Activated CD4-positive, CD25-positive, alpha-beta regulatory T cell treated with anti-CD3 and anti-CD28 coated beads, Interleukin-2, amount 50 U/mL, for 24 hours (primary cell): Measurements from ENCODE around the gene NAT9.

Experiments
- ATAC-seq, 2 donors: fragments of 150-1000 bp; cut with Tn5 transposase; one replicate each; pipeline ENCODE4 v1.10.0; 2021; ENCODE audit warnings: mild to moderate bottlenecking in 1 of 2, moderate library complexity in 1 of 2

Gene NAT9

DNA sequence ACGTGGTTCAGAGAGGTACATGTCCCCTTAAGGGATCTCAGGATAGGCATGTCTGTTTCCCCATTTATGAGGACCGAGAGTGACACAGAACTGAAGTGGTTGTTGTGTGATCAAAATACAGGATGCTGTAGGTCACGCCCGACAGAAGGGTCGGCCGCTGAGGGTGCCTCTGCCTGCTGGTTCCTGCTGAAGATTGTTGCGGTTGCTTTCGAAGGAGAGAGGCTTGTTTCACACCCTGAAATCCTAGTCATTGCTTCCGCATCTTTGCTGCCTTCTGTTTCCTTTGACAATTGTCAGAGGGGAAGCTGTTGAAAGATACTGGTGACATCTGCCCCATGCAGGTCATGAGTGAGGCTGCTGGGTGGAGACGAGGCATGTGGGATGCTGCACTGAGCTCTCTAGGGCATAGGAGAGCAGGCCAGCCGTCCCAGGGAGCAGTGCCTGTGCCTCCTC is 3.8 kb upstream of the NAT9 start:
- ATAC-seq: peak; percentile 47 to 55

DNA sequence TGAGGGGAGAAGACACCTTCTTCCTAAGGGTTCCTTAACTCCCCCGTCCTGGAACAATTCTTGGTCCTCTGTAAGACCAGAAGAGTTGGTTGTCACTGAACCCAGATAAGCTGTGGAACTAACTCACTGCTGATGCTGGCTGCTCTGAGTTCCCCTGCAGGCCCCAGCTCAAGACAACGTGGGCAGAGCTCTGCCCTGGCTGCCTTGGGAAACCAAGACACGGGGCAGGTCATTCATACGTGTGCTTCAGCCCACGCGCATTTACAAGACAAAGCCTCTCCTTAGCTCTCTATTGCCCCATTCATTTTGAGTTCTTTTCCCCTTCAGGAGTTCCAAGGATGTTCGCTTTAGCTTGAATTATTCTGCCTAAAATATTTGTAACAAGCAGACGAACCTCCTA is 3.4 kb upstream of the NAT9 start:
- no peak for ATAC-seq

DNA sequence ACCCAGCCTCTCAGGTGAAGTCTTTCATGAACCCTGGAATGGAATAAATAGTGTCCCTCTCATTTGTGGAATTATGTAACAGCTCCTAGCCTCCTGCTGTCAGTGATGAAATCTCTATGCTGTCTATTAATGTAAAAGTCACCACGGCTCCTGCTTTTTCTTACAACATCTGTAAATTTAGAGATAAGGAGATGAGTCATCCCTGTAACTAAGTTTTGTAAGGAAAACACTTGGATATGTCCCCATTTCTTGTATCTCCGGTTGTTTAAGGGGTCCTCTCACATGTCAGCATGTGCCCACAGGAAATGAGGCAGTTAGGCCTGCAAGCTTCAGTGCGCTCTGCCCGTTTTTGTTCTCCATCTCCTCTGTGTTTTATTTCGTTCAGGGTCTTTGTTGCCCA is 2.8 kb upstream of the NAT9 start:
- ATAC-seq: no peak

DNA sequence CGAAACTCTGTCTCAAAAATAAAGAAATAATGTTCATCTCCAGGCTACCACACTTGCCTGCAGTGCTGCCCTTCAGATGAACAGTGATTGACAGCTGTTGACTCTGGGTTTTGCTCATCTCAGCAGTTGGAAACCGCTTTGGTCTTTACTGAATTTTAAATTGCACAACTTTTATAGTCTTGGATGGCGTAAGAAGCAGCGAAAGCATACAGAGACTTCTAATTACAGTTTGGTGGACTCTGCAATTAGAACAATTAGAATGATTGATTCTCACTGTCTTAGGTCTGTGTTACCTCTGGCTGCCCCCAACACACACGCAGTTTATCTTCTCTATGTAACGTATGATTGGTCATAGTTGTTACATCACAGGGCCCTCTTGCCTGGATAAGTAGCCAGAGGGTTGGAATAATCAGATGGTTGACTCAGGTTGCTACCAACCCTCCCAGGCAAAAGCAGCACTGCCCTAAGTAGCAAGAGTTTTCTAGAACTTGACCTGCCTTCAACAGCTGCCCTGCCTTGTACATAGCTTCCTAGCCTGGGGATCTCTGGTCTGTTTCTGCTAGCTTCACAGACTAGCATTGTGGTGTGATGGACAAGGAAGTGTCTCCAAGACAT is 1.9 kb upstream of the NAT9 start:
- no peak for ATAC-seq

DNA sequence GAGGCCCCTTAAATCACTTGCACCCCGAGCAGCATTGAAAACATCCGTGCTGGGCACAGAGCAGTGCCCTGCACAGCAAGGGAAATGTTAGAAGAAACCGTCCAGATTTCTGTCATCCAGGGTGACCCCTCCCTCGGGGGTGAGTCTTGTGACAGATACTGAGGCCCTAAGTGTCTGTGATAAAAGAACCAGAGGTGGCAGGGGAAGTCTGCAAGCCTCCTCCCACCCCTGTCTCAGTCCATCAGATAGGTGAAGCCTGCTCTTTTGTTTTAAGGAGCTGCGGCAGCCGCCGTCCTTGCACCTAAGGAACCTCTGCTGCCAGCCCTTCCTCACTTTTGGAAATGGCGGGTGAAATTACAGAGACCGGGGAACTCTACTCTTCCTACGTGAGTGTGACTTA is 845 bp upstream of the NAT9 start:
- no peak for ATAC-seq

DNA sequence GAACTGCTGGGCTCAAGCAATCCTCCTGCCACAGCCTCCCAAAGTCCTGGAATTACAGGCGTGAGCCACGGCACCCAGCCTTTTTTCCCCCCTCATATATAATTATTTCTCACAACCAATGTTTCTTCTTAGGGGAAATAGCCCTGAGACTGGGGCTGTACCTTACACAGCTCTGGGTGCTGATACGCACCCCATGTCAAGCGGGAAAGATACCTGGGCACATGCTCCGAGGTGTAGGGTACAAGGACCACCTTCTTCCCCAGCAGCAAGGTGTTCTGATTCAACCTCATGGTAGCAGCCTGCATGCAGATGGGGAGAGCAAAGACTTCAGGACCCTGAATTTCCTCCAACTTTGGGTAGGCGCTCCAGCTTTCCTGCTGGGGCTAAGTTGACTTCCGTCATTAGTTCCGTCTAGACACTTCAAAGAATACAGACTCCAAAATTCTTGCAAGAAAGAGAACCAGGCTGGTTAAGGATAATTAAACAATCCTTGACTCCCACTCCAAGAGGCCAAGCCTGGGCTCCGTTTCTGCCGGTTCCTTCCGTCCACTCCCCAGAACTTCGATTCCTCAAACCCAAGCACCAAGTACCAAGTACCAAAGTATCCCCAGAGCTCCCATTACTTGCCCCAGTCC is 619 bp downstream of the NAT9 start:
- ATAC-seq: no peak

DNA sequence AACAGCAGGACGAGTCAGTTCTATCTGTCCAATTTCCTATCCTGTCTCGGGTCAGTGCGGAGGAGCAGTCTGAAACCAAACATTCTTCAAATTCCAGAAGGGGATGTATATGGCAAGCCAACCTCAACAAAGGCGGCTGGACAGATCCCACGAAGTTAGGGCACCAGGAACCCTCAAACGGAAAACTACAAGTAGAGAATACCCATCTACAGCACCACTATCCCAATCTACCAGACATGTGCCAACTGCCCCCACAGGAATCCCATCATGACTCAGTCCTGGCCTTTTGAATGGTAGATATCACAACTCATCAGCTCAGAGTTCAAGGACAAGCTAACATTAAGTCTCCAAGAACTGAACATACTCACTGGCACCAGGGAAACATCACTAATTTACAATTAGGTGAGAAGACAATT is 2.3 kb downstream of the NAT9 start:
- no peak for ATAC-seq

DNA sequence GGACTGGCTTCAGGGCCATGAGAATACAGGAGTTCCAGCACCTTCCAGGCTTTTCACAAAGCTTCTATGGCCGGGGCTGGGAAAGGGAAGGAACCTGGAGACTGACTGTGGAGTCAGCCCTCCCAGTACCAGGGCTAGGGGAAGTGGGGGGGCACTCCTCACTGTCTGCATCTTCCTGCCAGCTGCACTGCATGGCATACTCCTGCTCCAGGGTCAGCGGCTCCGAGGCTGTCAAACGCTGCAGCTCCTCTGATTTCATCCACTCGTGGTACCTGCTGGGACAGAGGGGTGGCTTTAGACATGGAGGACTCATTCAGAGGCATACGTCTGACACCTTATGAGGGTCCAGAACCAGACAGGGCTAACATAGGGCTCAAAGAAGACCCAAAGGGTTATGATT is 2.7 kb downstream of the NAT9 start:
- ATAC-seq: no peak

DNA sequence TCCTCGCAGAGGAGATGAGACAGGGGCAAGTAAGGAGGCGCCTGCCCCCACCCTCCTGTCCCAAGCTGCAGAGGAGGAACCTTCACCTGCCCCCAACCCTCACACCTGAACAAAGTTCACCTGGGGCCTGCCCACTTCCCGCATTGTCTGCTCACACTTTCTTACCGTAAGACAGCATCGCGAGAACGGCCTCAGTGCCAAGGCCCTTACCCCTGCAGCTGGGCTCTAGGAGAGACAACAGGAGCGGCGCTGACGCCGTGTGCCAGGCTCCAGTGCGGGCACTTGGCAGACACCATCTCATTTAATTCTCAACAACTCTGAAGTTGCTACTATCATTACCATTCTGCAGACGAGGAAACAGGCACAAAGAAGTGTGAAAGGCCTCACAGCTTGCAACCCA is 4.1 kb downstream of the NAT9 start:
- ATAC-seq: no peak

DNA sequence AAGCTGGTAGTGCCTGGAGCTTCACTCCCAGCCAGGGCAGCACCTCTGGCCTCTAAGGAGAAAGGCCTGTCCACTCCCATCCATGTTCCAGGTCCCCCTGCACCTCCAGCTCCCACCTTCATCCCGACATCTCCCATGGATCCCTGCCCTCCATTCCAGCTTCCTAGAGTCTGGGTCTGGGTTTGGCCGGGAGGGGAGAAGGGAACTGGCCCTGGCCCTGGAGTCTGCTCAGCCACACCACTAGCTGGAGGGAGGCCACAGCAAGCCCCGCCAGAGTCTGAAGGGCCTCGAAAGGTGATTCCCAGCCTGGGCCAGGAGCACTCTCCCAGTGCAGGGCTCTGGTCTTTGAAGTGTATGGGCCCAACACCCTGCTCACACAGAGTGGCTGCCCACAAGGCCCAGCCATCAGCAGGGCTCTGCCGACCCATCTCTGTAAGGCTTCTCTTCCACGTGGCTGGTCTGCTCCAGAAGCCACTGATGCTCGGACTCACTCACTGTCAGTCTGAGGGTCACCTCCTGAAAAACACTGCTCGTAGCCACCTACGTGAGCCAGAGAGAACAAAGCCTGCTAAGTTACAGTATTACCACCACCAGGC is 4.7 kb downstream of the NAT9 start:
- ATAC-seq: no peak

DNA sequence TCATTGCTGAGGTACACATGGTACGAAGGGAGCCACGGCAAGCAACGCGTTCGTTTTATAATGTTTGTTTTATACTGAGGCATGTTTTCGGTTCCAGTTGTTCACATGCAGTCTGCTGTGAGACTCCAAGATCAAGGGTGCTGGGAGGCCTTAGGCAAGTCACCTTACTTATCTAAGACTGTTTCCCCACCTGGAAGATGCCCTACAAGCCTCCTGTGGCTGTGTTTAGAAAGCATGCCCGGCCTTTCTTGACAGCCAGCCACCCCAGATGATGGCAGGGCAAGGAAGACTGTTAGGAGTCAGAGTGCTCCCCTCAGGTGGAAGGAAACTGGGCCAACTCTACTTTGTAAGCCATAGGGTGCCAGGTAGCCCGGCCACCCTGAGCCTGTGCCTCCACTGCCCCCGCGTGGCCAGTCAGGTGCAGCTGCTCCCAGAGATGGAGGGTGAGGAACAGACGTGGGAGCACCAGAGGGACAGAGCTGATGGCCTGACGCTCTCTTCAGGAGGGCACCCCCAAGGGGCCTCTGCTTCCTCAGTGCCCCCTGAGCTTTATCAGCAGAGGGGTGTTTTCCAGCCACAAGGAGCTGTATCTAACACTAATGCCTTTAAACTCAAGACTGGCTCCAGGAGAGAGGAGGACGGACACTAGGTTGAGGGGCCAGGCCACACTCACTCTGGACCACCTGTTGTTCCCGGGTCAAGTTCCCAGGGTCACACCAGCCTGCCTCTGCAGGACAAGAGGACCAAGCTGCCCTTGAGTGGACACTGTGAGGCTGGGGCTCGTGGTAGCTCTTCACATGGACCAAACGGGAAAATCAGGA is 5.4 kb downstream of the NAT9 start:
- ATAC-seq: peak; percentile 87 to 91

DNA sequence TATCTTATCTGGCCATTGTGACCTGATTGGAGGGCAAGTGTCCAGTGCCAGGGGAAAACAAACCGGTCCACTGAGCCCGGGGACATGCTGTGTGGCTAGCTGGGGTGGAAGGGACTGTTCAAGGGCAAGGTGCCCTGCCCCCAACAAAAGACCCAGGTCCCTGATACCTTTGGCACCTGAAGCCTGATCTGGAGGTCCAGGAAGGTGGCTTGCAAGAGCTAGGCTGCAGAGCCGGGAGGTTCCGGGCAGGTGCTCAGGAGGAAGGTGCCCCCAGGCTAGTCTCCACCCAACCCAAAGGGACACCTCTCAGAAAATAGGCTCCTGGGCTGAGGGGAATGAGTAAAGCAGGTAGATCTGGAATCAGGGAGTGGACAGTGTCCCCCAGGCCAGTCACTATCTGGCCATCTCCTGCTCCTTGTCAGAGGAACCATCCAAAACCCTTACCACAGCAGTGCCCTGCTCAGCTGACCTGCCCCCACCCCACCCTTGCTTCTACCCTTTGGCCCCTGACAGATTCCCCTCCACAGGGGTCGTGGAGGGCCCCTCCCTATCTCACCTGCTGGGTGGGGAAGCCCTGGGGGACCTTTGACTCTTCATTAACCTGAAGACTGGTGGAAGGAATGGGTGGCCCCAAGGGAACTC is 6.2 kb downstream of the NAT9 start:
- no peak for ATAC-seq

DNA sequence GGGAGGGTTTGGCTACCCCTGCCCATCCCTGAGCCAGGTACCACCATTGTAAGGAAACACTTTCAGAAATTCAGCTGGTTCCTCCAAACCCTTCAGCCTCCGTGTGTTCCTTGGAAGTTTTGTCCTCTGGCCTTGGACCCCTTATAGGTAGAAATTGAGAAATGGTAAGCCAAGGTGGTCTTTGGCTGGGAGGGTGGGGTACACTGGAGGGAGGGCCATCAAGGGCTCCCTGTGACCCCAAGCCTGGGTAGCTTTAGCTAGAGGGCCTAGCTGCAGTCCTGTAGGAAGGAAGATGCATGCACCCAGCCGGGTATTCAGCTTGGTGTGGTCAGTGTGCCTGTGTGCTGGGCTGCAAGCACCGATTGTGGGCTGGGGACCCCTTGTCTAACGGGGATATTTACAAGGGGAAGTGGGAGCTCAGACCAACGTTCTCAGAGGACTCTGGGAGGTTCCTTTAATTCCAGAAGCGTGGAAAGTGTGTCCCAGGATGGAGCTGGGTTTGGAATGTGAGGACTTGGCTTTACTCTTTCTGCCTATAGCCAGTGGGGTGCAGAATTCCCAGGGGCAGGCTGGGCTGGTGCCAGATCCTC is 6.8 kb downstream of the NAT9 start:
- ATAC-seq: no peak

DNA sequence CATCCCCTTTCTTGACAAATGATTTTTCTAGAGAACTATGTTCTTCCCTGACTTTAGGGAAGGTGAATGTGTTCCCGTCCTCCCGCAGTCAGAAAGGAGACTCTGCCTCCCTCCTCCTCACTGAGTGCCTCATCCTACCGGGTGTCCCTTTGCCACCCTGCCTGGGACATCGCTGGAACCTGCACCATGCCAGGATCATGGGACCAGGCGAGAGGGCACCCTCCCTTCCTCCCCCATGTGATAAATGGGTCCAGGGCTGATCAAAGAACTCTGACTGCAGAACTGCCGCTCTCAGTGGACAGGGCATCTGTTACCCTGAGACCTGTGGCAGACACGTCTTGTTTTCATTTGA is 7.4 kb downstream of the NAT9 start:
- ATAC-seq: no peak

DNA sequence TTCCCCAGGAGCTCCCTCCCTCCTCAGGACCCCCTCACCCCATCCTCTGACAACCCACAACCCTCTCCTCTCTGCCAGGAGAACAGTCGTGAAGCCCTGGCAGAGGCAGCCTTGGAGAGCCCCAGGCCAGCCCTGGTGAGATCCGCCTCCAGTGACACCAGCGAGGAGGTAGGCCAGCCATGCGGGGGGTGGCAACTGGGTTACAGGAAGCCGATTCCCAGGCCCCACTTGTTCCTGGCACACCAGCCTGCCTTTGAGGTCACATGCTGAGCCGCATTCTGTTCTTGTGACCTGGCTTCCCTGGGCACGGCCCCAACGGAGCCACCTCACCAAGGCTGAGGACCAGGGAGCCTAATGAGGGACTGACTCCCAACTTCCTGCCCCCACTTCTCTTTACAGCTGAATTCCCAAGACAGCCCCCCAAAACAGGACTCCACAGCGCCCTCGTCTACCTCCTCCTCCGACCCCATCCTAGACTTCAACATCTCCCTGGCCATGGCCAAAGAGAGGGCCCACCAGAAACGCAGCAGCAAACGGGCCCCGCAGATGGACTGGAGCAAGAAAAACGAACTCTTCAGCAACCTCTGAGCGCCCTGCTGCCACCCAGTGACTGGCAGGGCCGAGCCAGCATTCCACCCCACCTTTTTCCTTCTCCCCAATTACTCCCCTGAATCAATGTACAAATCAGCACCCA is 7.9 kb downstream of the NAT9 start:
- no peak for ATAC-seq

DNA sequence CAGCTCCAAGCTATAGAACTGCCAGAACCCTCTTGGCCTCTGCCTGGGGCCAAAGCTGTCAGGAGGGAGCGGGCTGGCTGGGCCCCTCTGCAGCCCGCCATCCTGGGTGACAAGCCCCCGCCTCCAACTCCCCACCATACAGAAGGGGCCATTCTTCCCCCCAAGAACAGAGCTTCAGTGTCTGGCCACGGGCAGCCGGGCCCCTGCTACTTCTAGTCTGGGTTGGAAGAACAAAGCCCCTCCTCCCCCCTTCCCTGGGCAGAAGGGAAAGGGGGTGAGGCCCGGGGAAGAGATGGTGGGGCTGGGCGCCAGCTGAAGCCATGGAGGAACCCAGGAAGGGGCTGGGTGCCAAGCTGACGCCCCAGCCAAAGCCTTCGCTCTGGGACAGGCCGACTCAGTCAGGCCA is 9.0 kb downstream of the NAT9 start:
- ATAC-seq: no peak

DNA sequence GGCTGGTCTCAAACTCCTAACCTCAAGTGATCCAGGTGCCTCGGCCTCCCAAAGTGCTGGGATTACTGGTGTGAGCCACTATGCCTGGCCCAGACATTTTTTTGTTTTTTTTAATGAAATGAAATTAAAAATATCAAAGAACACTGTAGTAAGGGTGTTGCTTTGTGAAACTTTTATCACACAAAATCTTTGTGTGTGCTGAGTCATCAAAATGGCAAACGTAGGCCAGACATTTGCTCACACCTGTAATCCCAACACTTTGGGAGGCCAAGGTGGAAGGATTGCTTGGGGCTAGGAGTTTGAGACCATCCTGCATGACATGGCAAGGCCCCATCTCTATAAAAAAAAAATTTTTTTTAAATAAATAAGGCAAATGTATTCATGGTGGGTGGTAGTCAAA is 9.7 kb downstream of the NAT9 start:
- no peak for ATAC-seq

DNA sequence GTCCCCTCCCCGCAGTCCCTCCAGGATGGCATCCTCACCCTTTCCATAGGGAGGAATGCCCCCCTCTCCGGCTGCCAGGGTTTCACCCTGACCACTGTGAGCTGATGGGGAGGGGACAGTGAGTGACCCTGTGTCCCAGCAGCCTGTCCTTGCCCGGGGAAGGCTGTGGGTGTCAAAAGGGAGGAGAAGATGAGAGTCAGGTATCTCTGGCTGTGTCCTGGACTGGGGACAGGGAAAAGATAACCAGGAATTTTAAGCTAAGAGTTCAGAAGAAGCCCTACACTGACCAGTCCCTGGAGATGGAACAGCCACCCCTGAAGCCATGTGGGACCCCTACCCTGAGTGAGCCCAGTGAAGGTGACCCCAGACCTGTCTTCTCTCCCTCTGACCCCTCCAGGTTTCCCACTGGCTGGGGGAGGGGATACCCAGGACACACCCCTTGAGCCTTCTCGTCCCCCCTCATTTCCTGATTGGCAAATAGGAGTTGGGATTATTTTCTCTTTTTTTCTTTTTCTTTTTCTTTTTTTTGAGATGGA is 11.3 kb downstream of the NAT9 start:
- ATAC-seq: no peak

DNA sequence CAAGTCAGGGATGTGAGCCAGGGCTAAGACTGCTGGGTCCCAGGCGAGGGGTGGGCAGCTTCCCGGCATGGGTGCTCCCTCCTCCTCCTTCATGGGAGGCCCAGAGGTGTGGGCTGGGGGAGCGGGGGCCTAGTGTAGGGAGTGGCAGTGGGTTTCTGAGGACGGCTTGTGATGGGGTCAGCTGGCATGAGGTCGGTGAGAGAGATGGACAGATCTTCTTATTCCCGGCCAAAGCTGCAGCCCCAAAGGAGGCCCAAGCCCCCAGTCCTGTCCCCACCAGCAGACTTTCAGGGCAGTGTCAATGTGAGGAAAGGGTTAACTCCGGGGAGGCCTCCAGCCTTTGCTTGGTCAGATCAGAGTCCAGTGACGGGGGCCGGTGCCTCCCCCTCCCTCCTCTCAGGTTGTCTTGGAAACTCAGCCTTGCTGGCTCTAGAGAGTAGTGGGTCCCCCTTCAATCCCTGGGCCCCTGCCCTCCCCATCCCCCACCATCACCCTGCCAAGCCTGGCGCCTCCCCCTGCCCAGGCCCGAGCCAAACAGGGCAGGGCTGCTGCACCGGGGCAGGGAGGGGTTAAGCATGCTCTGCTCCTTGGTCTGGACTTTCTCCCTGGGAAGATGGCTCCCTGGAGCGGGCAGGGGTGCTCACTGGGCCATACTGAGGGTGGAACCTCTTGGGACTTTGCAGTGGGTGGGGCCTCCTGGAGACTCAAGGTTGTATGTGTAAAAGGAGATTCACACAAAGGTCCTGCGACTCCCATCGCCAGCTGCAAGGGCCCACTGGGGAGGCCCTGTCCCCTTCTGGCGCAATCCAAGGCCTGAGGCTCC is 12.4 kb downstream of the NAT9 start:
- ATAC-seq: no peak

DNA sequence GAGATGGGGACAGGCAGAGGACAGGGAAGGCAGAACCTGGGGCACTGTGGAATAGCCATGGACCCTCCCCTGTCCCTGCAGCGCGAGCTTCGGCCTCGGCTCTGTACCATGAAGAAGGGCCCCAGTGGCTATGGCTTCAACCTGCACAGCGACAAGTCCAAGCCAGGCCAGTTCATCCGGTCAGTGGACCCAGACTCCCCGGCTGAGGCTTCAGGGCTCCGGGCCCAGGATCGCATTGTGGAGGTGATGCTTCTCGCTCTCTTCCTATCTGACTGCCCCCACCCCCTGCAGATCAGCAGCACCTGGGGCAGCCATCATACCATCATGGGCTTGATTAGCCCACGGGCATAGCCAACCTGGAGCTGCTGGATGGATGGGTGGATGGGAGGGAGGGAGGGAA is 14.2 kb downstream of the NAT9 start:
- ATAC-seq: no peak

DNA sequence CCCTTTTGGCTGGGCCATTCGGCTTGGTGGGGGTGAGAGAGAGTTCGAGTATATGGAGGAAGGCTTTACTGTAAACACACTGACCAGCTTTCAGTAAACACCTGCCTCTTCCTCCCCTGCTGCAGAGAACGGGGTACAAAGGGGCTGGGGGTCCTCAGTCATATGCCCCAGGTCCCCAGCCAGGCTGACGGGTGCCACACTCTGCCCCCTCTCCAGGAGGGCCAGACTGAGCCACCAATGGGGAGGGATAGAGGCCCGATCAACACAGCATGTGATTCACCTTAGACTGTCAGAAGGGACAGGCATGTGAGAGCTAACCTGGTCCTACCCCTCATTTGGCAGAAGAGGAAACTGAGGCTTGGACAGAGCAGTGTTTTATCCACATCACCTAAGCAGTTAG is 14.7 kb downstream of the NAT9 start:
- no peak for ATAC-seq
